HEK293T (cell line): ENCODE data around the gene NFX1.
"Not testable (repeated sequence)": the region's sequence is repeated elsewhere in the genome, so short reads cannot be mapped to it uniquely, and the experiment has no call there.

Experiments used
- CTCF ChIA-PET: fragments of 350-600 bp; formaldehyde crosslinking; extraction: SDS; loops from one replicate; lab custom pipeline; 2021; ENCODE audit warnings: antibody characterized with exemption, inconsistent platforms; lab: Yijun Ruan, JAX
- POLR2A ChIA-PET: fragments of 350-600 bp; formaldehyde crosslinking; extraction: SDS; loops from one replicate; lab custom pipeline; 2020; ENCODE audit warnings: antibody characterized with exemption, inconsistent platforms; lab: Yijun Ruan, JAX
- DNase-seq: peaks from one replicate; pipeline ENCODE4 v3.0.0; 2012; ENCODE audit warnings: mixed read lengths; ENCODE audit errors: extremely low spot score
- ARNT ChIP-seq: fragments of 450-650 bp; IDR thresholded peaks from 2 replicates; pipeline ENCODE4 v1.6.1; 2017; ENCODE audit warnings: mild to moderate bottlenecking
- BHLHE40 ChIP-seq: fragments of 450-650 bp; IDR thresholded peaks from 2 replicates; pipeline ENCODE4 v1.6.1; 2016; ENCODE audit warnings: mild to moderate bottlenecking, moderate library complexity, borderline replicate concordance
- CTBP1 ChIP-seq: fragments of 450-650 bp; IDR thresholded peaks from 2 replicates; pipeline ENCODE4 v1.6.1; 2016; ENCODE audit warnings: borderline replicate concordance
- ELF4 ChIP-seq: fragments of 450-650 bp; IDR thresholded peaks from 2 replicates; pipeline ENCODE4 v1.6.1; 2017; ENCODE audit warnings: antibody characterized with exemption
- FOXA1 ChIP-seq: fragments of 450-650 bp; IDR thresholded peaks from 2 replicates; pipeline ENCODE4 v1.6.1; 2016; ENCODE audit warnings: mild to moderate bottlenecking
- FOXK2 ChIP-seq: fragments of 450-650 bp; IDR thresholded peaks from 2 replicates; pipeline ENCODE4 v1.6.1; 2016; ENCODE audit warnings: mild to moderate bottlenecking
- FOXM1 ChIP-seq: fragments of 450-650 bp; IDR thresholded peaks from 2 replicates; pipeline ENCODE4 v1.6.1; 2017; ENCODE audit warnings: mild to moderate bottlenecking, borderline replicate concordance
- HDGF ChIP-seq: fragments of 450-650 bp; IDR thresholded peaks from 2 replicates; pipeline ENCODE4 v1.6.1; 2017; ENCODE audit warnings: antibody characterized with exemption, borderline replicate concordance
- L3MBTL2 ChIP-seq: fragments of 450-650 bp; conservative IDR thresholded peaks from 2 replicates; pipeline ENCODE4 v1.6.1; 2016; ENCODE audit warnings: mild to moderate bottlenecking
- LEF1 ChIP-seq: fragments of 450-650 bp; IDR thresholded peaks from 2 replicates; pipeline ENCODE4 v1.6.1; 2017; ENCODE audit warnings: mild to moderate bottlenecking, borderline replicate concordance
- NFRKB ChIP-seq: fragments of 450-650 bp; IDR thresholded peaks from 2 replicates; pipeline ENCODE4 v1.6.1; 2016; ENCODE audit warnings: mild to moderate bottlenecking, moderate library complexity
- PKNOX1 ChIP-seq: fragments of 450-650 bp; IDR thresholded peaks from 2 replicates; pipeline ENCODE4 v1.6.1; 2016
- SP1 ChIP-seq: fragments of 450-650 bp; IDR thresholded peaks from 2 replicates; pipeline ENCODE4 v1.6.1; 2017
- SUZ12 ChIP-seq: fragments of 450-650 bp; IDR thresholded peaks from 2 replicates; pipeline ENCODE4 v1.6.1; 2016; ENCODE audit warnings: mild to moderate bottlenecking
- TARDBP ChIP-seq: fragments of 450-650 bp; IDR thresholded peaks from 2 replicates; pipeline ENCODE4 v1.6.1; 2016
- ZNF384 ChIP-seq: fragments of 450-650 bp; IDR thresholded peaks from 2 replicates; pipeline ENCODE4 v1.6.1; 2016

Gene NFX1

GRCh38 chr9:33354651-33355211 lies 64.4 kb downstream of the NFX1 start:
- no peak for DNase-seq
- POLR2A ChIA-PET: no interaction called here
- CTCF ChIA-PET: no interaction called here
- TF ChIP-seq LEF1: no peak
- no peak for TF ChIP-seq ELF4
- no peak for TF ChIP-seq ZNF384
- no peak for TF ChIP-seq BHLHE40
- no peak for TF ChIP-seq HDGF
- no peak for TF ChIP-seq CTBP1
- no peak for TF ChIP-seq FOXA1
- no peak for TF ChIP-seq FOXM1
- no peak for TF ChIP-seq ARNT
- TF ChIP-seq SP1: no peak
- no peak for TF ChIP-seq SUZ12
- no peak for TF ChIP-seq PKNOX1
- no peak for TF ChIP-seq L3MBTL2
- no peak for TF ChIP-seq TARDBP
- TF ChIP-seq NFRKB: no peak
- no peak for TF ChIP-seq FOXK2

DNA sequence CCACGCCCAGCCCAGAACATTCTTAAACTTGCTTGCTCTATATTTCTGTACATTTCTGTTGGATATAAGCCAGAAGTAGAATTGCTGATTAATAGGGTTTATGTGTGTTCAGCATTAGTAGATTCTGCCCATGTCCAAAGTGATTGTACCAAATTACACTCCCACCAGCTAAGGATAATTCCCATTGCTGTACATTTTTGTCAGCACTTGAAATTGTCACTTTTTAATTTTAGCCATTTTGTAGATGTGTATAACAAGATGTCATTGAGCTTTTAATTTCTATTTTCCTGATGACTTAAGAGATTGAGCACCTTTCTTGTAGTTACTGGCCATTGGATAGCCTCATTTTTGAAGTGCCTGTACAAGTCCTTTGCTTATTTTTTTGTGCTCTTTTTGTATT lies 65.6 kb downstream of the NFX1 start:
- TF ChIP-seq CTBP1: no peak
- no peak for TF ChIP-seq TARDBP
- TF ChIP-seq NFRKB: no peak
- TF ChIP-seq FOXK2: no peak
- no peak for TF ChIP-seq ELF4
- no peak for TF ChIP-seq L3MBTL2
- no peak for TF ChIP-seq BHLHE40
- no peak for TF ChIP-seq ZNF384
- no peak for TF ChIP-seq FOXM1
- no peak for TF ChIP-seq FOXA1
- no peak for TF ChIP-seq LEF1
- no peak for TF ChIP-seq SUZ12
- no peak for TF ChIP-seq ARNT
- TF ChIP-seq PKNOX1: no peak
- no peak for TF ChIP-seq SP1
- no peak for TF ChIP-seq HDGF
- CTCF ChIA-PET: no interaction called here
- no peak for DNase-seq
- POLR2A ChIA-PET: no interaction called here

DNA sequence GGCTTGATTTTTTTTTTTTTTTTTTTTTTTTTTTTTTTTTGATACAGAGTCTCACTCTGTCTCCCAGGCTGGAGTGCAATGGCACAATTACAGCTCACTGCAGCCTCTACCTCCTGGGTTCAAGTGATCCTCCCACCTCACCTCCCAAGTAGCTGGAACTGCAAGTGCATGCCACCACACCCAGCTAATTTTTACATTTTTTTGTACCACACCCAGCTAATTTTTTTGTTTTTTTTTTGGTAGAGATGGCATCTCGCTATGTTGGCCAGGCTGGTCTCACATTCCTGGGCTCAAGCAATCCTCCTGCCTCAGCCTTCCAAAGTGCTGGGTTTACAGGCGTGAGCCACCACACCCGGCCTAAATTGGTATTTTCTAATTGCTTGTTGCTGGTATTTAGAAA lies 68.3 kb downstream of the NFX1 start:
- DNase-seq, CTCF ChIA-PET, POLR2A ChIA-PET: not testable (repeated sequence)

- ChIA-PET POLR2A (no interaction called here), CTCF (no interaction called here)
- TF ChIP-seq SUZ12 (no peak), ZNF384 (no peak), ARNT (no peak), L3MBTL2 (no peak), FOXA1 (no peak), ELF4 (no peak), PKNOX1 (no peak), SP1 (no peak), HDGF (no peak), NFRKB (no peak)
- no peak for DNase-seq
These were observed 73.8 kb downstream of the NFX1 start for GRCh38 chr9:33364127-33364526.

- DNase-seq, POLR2A ChIA-PET, CTCF ChIA-PET: not testable (repeated sequence)
These were observed 74.5 kb downstream of the NFX1 start for GRCh38 chr9:33364814-33365213.

GRCh38 chr9:33366979-33367480 lies 76.7 kb downstream of the NFX1 start:
- CTCF ChIA-PET: no interaction called here
- POLR2A ChIA-PET: no interaction called here
- TF ChIP-seq BHLHE40: no peak
- no peak for TF ChIP-seq LEF1
- no peak for TF ChIP-seq NFRKB
- no peak for TF ChIP-seq TARDBP
- no peak for TF ChIP-seq PKNOX1
- TF ChIP-seq SUZ12: no peak
- no peak for TF ChIP-seq ARNT
- TF ChIP-seq CTBP1: no peak
- TF ChIP-seq ZNF384: no peak
- no peak for TF ChIP-seq SP1
- no peak for TF ChIP-seq ELF4
- no peak for TF ChIP-seq HDGF
- no peak for TF ChIP-seq FOXM1
- no peak for TF ChIP-seq FOXA1

More at GRCh38 chr9:33366979-33367480, 76.7 kb downstream of the NFX1 start:
- DNase-seq: no peak
